Stimulated activated CD8-positive, alpha-beta memory T cell treated with anti-CD3 and anti-CD28 coated beads, Interleukin-4, amount 100 ng/mL, for 4 hours (primary cell): ENCODE results near the gene RAB28.

Source experiments
- DNase-seq, 2 donors: peaks; one replicate each; pipeline ENCODE4 v3.0.0-alpha.2; 2020; ENCODE audit warnings: low read depth in 2 of 2, low spot score in 1 of 2

Gene RAB28

DNA sequence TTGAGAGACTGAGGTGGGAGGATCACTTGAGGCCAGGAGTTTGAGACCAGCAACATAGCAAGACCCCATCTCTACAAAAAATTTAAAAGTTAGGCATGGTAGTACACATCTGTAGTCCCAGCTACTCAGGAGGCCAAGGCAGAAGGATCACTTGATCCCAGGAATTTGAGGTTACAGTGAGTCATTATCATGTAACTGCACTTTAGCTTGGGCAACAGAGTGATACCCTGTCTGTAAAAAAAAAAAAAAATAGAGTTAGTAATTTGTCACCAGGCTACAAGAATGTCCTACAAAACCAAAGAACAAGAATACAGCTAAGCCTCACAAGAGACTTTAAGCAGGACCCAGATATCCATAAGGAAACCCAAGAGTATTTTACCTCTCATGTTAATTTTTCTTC, 27.0 kb upstream of the RAB28 start:
- no peak for DNase-seq

DNA sequence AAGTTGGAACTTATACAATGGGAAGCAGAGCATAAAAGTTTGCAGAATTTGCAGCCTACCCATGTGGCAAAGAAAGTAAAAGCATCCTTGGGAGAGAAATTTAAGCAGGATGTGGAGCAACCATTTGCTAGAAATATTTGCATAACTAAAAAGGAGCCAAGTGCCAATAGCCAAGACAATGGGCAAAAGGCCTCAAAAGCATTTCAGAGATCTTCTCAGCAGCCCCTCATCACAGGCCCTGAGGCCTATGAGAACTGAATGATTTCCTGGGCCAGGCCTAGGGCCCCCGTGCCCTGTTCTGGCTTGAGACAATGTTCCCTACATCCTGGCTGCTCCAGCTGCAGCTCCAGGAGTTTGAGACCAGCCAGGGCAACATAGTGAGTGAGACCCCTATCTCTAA, 25.3 kb upstream of the RAB28 start:
- DNase-seq: no peak

DNA sequence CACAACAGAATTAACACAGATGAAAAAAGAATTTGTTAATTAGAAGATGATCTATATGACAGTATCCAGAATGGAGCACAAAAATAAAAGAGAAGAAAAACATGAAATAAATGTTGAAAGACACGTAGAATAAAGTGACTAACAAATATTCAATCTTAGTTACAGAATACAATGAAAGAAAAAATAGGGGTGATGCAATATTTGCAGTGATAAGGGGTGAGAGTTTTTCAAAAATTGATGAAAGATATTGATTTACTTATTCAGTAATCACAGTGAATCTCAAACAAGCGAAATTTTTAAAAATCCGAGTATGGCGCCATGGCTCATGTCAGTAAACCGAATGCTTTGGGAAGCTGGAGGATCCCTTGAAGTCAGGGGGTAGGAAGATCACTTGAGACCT, 20.2 kb upstream of the RAB28 start:
- no peak for DNase-seq

DNA sequence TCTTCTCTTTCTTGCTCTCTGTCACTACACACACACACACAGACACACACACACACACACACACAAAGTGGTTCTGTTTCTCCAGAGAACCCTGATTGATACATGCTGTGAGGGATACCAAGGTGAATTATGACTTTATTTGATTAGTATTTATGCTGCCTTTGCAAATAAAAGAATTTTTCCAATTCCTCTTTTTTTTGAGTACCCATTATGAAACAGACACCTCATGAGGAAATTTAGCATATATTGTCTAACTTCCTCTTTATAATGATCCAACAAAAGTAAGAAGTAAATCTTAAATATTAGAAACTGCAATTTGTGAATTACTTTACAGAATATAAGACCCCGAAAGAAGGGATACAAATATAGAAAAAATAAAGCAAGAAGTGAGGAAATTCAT, 14.3 kb upstream of the RAB28 start:
- no peak for DNase-seq

DNA sequence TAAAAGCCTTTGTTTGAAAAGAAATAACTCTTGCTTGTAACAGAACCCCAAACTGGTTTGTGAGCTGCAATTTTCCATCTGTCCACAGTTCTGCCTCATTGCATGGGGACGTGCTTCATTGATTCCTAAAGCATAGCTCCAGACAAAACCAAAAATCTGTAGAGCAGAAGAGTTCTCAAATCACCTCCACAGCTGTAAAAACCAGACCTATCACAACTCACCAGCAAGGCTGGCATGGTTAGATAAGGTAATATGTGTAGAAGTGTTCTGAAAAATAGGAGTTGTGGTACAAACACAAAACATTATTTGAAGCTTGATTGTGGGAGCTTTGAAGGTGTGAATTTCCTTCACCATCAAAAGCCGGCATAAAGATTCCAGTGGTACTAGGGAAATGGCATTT, 12.5 kb upstream of the RAB28 start:
- no peak for DNase-seq

DNA sequence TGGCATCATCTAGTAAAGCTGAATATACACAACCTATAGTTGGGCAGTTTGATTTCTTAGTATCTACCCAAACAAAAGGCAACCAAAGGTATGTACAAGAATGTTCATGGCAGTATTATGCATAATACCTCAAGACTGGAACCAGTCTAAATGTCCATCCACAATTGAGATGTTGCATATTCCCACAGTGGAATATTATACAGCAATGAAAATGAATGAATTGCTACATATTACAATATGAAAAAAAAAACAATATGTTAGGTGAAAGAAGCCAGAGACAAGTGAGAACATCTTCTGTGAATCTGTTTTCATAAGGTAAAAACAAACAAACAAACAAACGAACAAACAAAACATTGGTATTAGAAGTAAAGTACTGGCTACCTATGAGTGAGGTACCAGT, 11.6 kb upstream of the RAB28 start:
- DNase-seq: no peak

DNA sequence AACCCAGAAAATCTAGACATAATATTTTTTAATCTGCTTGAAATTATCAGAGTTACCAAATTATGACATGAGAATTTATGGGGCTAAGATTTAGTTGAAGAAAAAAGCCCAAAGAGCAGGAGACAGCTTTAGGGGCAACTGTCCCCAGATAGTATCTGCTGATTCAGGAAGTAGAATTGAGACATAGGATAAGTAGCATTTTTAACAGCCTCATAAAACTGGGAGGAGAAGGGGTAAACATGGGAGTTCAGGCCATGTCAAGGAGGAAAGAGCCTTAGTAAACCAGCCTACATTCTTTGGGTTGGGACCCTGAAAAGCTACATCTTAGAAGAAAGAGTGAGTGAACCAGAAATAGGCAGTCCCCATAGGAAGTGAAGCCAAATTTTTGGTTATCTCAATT, 9.7 kb upstream of the RAB28 start:
- DNase-seq: no peak

DNA sequence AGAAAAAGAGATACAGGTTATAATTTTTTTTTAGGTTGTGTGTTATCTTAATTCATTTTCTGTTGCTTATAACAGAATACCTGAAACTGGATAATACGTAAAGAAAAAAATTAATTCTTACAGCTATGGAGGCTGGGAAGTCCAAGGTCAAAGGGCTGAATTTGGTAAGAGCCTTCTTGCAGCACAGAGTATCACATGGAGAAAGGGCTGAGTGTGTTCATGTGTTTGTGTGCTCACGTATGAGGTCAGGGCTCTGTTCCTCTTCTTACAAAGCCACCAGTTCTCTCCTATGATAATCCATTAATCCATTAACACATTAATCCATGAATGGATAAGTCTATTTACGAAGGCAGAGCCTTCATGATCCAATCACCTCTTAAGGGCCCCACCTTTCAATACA, 8.6 kb upstream of the RAB28 start:
- DNase-seq: no peak

DNA sequence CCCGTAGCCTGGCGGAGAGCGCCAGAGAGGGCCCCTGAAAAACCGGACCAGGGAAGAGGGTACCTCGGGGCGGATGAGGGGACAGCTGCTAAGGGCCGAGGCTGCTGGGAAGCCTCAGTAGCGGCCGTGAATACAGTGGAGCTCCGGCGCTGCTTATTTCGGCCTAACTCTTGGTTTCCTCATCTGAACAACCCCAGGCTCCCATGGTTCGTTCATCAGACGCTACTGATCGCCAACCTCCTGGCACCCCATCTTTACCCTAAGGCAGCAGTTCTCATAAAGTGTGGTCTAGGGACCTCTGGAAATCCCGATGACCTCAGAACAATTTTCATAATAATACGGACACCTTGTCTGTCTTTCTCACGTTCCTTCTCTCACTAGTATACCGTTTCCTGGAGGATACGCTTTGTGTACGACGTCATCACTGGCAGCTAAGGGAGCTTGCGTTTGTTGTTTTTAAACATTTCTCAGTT, 645 bp upstream of the RAB28 start:
- no peak for DNase-seq

DNA sequence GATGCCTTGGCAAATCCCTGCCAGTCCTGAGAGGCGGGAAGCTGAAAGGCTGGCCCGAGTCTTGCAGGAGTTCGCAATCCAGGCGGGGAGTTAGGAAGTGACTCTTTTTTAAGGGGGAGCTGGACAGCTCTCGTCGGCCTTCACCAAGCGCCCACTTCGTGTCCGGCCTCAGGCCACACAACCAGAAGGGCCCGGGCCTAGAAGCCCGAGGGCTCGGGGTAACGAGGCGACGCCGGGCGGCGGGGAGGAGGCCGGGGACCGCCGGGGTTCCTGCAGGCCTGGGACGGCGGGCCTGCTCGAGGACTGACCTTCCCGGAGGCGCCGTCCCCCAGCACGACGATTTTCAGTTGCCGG, 395 bp downstream of the RAB28 start:
- no peak for DNase-seq

DNA sequence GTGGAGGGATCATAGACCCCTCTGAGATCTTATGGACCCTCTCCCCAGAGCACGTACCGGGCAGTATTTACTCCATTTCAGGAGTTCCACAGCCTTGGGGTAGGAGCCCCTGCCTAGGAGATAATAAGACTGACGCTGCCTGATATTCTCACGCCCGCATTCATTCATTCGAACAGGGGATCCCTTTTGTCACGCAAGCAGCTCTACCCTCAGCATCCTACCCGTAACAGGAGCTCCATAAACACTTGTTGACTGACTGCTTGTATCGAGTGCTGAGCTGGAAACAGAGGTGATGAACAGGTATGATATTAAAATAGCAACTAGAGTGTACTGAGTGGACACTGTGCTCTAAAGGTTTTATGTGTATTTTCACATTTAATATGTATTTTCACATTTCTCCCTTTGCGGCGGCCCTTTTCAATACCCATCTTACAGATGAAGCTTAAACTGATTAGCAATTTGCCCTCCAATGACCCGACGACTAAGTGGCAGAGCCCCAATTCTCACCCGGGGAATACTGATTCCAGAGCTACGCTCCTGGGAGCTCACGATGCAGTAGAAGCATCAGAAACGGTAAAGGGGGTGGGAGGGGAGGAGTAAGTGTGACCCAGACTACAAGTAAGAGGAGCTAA, 888 bp downstream of the RAB28 start:
- no peak for DNase-seq

DNA sequence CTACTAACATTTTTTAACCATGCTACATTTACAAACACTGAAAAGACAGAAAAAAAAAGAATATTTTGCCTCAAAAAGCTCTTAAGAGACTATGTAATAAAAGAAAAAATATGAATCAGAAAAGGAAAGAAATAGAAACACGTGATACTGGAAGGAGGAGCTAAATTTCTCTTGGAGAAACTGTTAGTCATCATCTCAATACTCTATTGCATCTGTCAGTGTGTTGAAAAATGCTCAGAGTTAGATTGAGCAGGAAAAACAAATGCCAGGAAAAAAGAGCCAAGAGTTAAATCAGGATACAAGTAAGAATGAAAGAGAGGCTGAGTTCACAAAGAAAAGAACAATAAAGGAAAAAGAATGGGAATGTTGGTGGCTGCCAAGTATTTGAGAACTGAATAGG, 2.6 kb downstream of the RAB28 start:
- no peak for DNase-seq

DNA sequence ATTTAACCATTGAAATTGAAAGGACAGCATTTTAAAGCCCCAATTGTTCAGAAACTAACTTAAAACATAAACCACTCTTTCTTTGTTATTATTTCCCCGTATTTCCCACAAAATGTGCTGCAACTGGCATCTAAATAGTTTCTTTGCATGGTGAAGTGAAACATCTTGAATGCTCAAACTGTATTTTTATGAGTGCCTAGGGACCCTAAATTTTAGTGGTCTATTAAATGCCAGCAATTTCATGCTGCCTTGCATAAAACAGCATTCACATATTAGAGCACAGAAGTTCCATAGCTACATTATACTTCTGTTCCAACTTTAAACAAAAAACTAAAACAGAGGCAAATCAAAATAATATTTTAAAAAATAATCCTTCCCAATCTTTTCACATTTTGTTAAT, 5.4 kb downstream of the RAB28 start:
- DNase-seq: no peak

DNA sequence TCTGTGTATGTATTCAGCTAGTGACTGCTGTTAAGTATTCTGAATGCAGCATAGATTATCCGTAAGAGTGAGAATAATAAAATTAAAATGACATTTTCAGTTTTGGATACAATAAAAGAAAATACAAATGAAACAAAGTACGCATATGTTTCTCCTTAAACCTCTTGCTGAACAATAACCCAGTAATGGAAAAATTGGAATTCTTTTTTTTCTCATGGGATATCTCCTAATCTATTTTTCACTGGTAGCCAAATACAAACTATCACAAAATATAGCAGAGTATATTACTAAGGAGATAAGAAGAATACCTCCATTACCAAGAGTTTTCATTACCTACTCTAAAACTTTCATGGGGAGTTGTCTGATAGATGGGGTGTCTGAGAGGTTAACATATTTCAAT, 6.0 kb downstream of the RAB28 start:
- DNase-seq: no peak

DNA sequence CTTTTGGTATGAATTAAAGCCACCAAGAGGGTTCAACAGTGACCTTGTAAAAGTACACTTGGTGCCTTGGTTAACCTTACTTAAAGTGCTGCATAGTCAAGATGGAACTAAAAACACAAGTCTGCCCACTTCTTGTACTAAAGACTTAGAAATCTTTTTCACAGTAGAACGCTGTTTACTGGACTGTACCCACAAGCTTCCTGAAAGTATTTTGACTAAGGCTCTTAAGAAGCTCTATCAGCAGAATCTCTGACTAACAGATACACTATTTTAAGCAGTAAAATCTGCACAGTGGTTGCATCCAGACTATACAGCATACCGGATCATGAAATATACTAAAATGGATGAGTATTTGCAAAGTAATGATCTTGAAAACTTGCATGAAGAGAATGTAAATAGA, 7.2 kb downstream of the RAB28 start:
- no peak for DNase-seq

DNA sequence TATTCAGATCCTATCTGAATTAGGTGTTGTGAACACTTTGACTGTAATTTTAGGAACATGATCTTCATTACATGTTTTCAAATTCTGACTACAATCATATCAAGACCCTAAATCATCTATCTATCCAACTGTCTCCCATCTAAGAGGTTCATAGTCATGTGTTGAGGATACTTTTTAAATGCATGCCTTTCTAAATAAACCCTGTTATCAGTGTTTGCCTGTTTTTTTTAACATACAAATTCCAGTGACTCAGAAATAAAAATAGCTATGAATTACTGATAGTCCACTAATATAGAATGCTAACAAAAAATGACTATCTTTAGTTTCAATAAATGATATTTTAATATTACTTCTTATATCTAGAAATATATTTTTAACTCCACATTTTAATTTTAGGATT, 8.0 kb downstream of the RAB28 start:
- no peak for DNase-seq

DNA sequence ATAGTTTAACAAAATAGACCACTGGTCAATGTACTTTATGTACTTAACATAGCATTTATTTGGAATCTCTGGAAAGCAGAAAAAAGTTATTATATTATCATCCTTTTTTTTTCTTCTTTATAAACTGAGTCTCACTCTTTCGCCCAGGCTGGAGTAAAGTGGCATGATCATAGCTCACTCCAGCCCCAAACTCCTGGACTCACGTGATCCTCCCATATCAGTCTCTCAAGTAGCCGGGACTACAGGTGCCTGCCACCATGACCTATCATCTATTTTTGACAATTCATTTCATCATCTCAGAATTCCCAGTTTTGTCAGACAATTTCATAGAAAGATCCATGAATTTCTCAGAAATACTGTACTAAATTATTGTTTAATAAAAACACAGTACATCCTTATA, 12.7 kb downstream of the RAB28 start:
- no peak for DNase-seq

DNA sequence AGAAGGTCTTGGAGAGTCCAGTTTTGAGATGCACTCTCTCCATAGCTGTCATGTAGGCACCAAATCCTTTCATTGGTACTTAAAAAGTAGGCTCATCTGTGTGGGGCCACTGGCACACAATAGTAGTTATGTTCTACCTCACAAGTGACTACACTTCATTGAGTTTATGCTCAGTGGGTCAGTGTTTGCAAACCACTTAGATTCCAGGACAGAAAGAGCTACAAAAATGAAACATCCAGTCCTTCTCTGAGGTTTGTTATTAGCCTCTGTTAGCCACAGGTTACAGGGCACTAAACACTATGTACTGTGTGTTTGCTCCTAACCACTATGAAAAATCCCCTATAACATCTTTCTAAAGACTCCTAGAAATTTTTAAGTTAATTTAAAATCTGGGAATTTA, 13.8 kb downstream of the RAB28 start:
- no peak for DNase-seq

DNA sequence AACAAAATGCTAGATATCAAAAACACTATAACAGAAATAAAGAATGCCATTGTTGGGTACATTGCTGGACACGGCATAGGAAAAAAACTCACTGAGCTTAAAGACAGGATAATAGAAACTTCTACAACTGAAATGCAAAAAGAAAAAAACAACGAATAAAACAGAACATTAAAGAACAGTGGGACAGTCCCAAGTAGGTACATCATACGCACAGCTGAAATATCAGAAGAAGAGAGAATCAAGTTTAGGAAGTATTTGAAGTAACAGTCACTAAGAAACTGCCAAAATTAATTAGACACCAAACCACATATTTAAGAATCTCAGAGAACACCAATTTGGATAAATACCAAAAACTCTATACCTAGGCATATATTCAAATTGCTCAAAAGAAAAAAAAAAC, 19.2 kb downstream of the RAB28 start:
- no peak for DNase-seq

DNA sequence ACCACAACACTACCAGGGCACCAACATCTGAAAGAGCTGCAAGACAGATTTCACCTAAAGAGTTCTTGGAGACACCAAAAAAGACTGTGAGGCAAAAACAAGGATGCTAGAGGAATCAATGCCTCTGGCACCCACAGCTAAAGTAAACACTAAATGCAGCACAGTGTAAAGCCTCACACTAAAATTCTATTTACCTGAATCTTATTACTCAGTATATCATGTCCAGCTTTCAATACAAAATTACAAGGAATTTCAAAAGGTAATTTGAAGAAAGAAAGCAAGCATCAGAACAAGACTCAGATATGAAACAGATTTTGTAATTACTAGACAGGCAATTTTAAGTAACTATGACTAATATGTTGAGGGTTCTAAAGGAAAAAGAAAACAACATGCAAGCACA, 19.6 kb downstream of the RAB28 start:
- DNase-seq: no peak

DNA sequence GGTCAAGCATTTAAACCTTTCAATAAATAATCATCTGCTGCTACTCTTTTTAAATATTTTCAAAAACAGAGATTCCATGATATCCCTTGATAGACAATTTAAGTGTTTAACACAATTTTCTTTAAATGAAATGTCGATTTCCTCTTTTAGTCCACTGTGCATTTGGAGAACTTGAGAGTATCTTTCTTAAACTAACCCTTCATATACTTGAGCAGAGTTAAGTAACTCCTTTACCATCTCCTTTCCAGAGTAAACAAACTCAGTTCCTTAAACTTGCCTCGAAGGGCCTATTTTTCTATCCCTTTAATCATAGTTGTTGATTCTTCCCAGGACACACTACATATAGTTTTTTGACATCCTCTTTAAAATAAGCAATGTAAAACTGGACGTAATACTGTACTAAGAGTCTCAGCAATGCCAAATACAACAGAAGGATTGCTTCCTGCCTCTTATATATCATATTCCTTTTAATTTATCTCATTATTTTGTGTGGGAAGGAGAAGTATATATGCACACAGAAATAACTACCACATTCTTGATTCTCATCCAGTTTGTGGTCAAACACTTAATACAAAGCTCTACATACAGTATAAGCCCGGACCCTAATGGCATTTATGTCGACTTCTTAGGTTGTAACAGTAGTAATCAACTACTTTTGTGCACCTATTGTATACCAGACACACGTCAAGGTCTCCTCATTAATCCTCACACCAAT, 22.8 kb downstream of the RAB28 start:
- no peak for DNase-seq

DNA sequence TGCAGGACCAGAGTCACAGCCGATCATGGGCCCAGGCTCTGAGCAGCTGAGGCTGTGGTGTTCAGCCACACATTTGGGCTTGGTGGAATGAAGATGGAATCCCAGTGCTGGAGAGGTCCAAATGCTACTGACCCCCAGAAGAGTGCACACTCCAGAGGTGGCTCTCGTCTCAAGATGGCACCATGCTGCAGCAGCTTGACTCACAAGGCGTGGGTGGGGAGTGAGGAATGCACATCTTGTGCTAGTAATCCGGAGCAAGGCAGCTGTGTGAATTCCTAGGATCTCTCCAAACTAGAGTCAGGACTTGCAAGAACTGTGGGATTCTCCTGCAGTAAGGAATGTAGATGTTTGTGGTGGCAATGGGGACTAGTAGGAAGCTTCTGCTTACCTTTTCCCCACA, 28.7 kb downstream of the RAB28 start:
- no peak for DNase-seq

DNA sequence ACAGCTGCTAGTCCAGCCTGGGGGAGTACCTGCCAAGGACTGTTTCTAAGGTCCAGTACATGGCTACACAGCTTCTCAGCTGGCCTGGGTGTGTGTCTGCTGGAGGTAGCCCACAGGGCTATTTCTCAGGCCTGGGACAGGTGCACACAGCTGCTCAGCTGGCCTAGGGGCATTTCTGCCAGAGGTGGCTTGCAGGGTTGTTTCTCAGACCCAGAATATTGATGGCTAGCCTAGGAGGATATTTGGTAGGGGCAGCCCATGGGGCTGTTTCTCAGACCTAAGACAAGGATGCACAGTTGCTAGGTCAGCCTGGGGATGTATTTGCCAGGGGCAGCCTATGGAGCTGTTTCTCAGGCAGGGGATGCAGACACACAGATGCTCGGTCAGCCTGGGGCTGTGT, 29.4 kb downstream of the RAB28 start:
- DNase-seq: no peak
